ENCODE data around the gene RMND1.

RMND1 gene

GRCh38 chr6:151494936-151495320, 43.0 kb upstream of the RMND1 start:
- Histone ChIP-seq H3K9me3 (no peaks in the 10 kb centered on the region), H3K27ac (peak overlapping the region in 1 of 2 donors; percentile 67), H3K36me3 (no peaks in the 10 kb centered on the region), H3K4me1 (peaks cover 0 to 18% (median 10%) of the 10 kb centered on the region in 4 donors), H3K27me3 (no peaks in the 10 kb centered on the region), H3K4me3 (peak overlapping the region; percentile 63 to 75)
- TF ChIP-seq CTCF (IDR thresholded peaks at IDR 0.05): no peak
- intact Hi-C loops (cut with DNase I; ENCODE audit: low total_unique reads): no loop called here
- DNase-seq: no peak

DNA sequence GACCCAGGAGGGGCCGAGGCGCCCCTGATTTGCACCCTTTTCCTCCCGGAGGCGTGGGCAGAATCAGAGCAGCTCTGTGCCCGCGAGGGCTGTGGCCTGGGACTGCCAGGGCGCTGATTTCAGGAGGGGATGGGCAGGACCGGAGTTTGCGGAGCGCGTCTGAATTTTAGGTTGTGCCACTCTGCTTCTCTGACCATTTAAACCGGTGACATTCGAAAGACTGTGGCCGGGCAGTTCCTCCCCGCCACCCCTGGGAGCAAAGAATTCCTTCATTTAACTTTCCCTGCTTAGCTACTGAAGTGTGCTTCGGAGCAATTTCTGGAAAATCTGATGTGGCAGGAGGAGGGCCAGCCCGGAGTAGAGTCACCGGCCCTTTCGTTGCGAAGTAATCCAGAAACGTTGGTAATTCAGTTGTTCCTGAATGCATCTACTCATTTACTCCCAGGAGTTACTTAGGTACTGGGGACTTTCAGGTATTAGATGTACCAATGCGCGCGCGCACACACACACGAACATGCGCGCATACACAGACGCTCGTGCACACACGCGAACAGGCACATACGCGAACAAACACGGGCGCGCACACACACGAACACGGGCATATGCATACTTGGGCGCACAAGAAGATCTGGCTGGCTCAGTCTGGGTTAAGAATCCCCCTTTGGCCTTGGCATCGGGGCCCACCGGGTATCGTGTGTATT, 42.5 kb upstream of the RMND1 start:
- intact Hi-C loops (cut with DNase I; ENCODE audit: low total_unique reads): no loop called here
- Histone ChIP-seq H3K4me3 (peak overlapping the region; percentile 63 to 75), H3K27ac (peak overlapping the region; percentile 58 to 67), H3K9me3 (no peaks in the 10 kb centered on the region), H3K4me1 (peaks cover 0 to 18% (median 10%) of the 10 kb centered on the region in 4 donors), H3K36me3 (no peaks in the 10 kb centered on the region), H3K27me3 (no peaks in the 10 kb centered on the region)
- no peak for TF ChIP-seq CTCF (IDR thresholded peaks at IDR 0.05)
- DNase-seq: peak; percentile 45 to 65

- peak within 1 kb of the TSS; percentile 58 to 67 for H3K27ac ChIP-seq
These were observed 41.9 kb upstream of the RMND1 start, which contains the start of gene CCDC170 for GRCh38 chr6:151493804-151494234. TSS of gene CCDC170 (plus strand) at chr6:151494017. CDS start at chr6:151494129, 112 bp downstream.

DNA sequence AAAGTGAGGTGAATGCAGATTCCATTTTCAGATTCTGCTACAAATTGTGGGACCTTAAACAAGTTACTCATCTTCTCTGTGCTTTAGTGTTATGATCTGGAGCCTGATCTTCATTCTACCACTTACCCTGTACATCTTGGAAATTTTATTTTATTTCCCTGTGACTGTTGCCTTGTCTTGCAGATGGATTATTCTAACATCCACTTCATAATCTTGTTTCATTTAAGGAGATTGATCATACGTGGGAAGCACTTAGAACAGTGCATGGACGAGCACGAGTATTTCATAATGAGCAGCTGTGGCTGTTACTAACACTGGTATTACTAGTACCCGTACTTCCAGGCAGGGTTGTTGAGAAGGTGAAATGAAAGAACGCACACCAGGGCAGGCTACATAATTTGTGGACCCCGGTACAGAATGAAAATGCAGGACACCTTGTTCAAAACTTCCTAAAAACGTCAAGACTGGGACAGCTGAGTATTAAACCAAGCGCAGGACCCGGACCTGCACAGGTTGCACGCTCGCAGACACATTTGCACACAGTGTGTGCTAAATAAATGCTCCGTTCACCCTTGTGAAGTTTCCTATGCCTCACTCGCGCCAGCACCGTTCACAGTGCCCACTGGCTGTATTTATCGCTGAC, 41.4 kb upstream of the RMND1 start:
- no peaks in the 10 kb centered on the region for H3K9me3 ChIP-seq
- H3K27me3 ChIP-seq: no peaks in the 10 kb centered on the region
- intact Hi-C loops (cut with DNase I; ENCODE audit: low total_unique reads): no loop called here
- peak overlapping the region; percentile 63 to 75 for H3K4me3 ChIP-seq
- H3K27ac ChIP-seq: peak overlapping the region in 1 of 2 donors; percentile 58
- H3K36me3 ChIP-seq: no peaks in the 10 kb centered on the region
- peaks cover 0 to 18% (median 10%) of the 10 kb centered on the region in 4 donors for H3K4me1 ChIP-seq
- TF ChIP-seq CTCF (IDR thresholded peaks at IDR 0.05): no peak
- DNase-seq: no peak

More at GRCh38 chr6:151493804-151494234, 41.9 kb upstream of the RMND1 start, which contains the start of gene CCDC170:
- no peak for TF ChIP-seq CTCF (IDR thresholded peaks at IDR 0.05)
- intact Hi-C loops (cut with DNase I; ENCODE audit: low total_unique reads): no loop called here
- no peak for DNase-seq
- Histone ChIP-seq H3K27me3 (no peaks in the 10 kb centered on the region), H3K36me3 (no peaks in the 10 kb centered on the region), H3K4me3 (peak within 1 kb of the TSS; percentile 63 to 75), H3K9me3 (no peaks in the 10 kb centered on the region), H3K4me1 (peaks cover 0 to 18% (median 10%) of the 10 kb centered on the region in 4 donors)

DNA sequence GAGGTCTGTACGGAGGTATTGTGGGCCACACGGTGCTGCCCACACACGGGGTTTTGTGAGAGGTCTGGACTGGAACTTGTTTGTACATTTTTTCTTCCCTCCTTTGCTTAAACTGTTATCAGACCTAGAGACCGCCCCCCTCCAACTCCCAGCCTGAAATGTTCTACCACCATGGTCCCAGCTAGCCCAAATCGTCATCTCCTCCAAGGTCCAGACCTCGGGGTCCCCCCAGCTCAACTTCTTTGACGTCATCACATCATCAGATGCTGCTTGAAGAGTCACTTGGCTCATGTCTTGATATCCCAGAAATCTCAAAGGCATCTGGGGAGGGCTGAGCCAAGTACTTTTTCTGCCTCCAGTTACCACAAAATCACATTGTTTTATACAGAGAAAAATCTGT, 39.1 kb upstream of the RMND1 start:
- no peaks in the 10 kb centered on the region for H3K9me3 ChIP-seq
- H3K4me3 ChIP-seq: no peak overlapping the region
- TF ChIP-seq CTCF (IDR thresholded peaks at IDR 0.05): no peak
- peaks cover 0 to 18% (median 10%) of the 10 kb centered on the region in 4 donors for H3K4me1 ChIP-seq
- no peaks in the 10 kb centered on the region for H3K36me3 ChIP-seq
- no peaks in the 10 kb centered on the region for H3K27me3 ChIP-seq
- intact Hi-C loops (cut with DNase I; ENCODE audit: low total_unique reads): no loop called here
- no peak for DNase-seq
- no peak overlapping the region for H3K27ac ChIP-seq

All from tibial artery (tissue), 4 donors.